HG02840 (cell line): ENCODE data around the gene MYH6.

Source experiments
- ATAC-seq: cut with Tn5 transposase; IDR thresholded peaks from one replicate; pipeline ENCODE4 v1.9.1; 2021; ENCODE audit warnings: mild to moderate bottlenecking, moderate library complexity, moderate number of reproducible peaks; ENCODE audit not compliant: unreplicated experiment, low FRiP score

MYH6 gene

GRCh38 chr14:23360496-23360895 lies 47.6 kb downstream of the MYH6 start:
- ATAC-seq = no peak

GRCh38 chr14:23359722-23360447 lies 48.2 kb downstream of the MYH6 start:
- ATAC-seq = no peak

GRCh38 chr14:23359167-23359626 lies 48.9 kb downstream of the MYH6 start:
- no peak for ATAC-seq

- no peak for ATAC-seq
Observed at GRCh38 chr14:23358553-23359166, 49.4 kb downstream of the MYH6 start.

- no peak for ATAC-seq
Observed at GRCh38 chr14:23358042-23358441, 50.0 kb downstream of the MYH6 start.

- no peak for ATAC-seq
Observed at GRCh38 chr14:23357261-23357660, 50.8 kb downstream of the MYH6 start.

GRCh38 chr14:23356662-23357061 lies 51.4 kb downstream of the MYH6 start:
- no peak for ATAC-seq

- no peak for ATAC-seq
Observed at GRCh38 chr14:23355871-23356435, 52.1 kb downstream of the MYH6 start.

- ATAC-seq = no peak
Observed at GRCh38 chr14:23354990-23355389, 53.1 kb downstream of the MYH6 start.

- no peak for ATAC-seq
Observed at GRCh38 chr14:23353433-23353780, 54.7 kb downstream of the MYH6 start.

GRCh38 chr14:23352506-23353432 lies 55.3 kb downstream of the MYH6 start, which contains the start of gene SLC22A17:
Gene SLC22A17 (minus strand): TSS chr14:23352887.
- ATAC-seq = no peak

GRCh38 chr14:23351681-23352505 lies 56.2 kb downstream of the MYH6 start:
- no peak for ATAC-seq

GRCh38 chr14:23349156-23349845 lies 58.8 kb downstream of the MYH6 start:
- ATAC-seq = no peak

GRCh38 chr14:23348297-23348655 lies 59.8 kb downstream of the MYH6 start:
- ATAC-seq = no peak

GRCh38 chr14:23347406-23348296 lies 60.4 kb downstream of the MYH6 start:
- ATAC-seq = no peak

GRCh38 chr14:23346693-23347405 lies 61.2 kb downstream of the MYH6 start:
- ATAC-seq = no peak

GRCh38 chr14:23345987-23346692 lies 61.9 kb downstream of the MYH6 start:
- no peak for ATAC-seq
